GM13977 (cell line): ENCODE results near the gene EHF.

Experiments
- DNase-seq: peaks from one replicate; pipeline ENCODE4 v3.0.0; 2012; ENCODE audit warnings: low spot score
- in situ Hi-C: fragments of 300-500 bp; cut with MboI; formaldehyde crosslinking; loops from one replicate; pipeline ENCODE4 v1.12.0; 2022; ENCODE audit warnings: low sequenced_read_pairs, low pct_unique_long_range_greater_than_20kb, mixed read lengths, inconsistent platforms; ENCODE audit not compliant: unreplicated experiment
- TF ChIP-seq, protein P1 (sequence below): IDR thresholded peaks from 2 replicates; pipeline ENCODE4 v1.5.1; 2012; ENCODE audit warnings: mild to moderate bottlenecking, control low read depth; ENCODE audit not compliant: insufficient read depth; ENCODE audit errors: extremely low read depth, missing control alignments

The EHF gene

DNA sequence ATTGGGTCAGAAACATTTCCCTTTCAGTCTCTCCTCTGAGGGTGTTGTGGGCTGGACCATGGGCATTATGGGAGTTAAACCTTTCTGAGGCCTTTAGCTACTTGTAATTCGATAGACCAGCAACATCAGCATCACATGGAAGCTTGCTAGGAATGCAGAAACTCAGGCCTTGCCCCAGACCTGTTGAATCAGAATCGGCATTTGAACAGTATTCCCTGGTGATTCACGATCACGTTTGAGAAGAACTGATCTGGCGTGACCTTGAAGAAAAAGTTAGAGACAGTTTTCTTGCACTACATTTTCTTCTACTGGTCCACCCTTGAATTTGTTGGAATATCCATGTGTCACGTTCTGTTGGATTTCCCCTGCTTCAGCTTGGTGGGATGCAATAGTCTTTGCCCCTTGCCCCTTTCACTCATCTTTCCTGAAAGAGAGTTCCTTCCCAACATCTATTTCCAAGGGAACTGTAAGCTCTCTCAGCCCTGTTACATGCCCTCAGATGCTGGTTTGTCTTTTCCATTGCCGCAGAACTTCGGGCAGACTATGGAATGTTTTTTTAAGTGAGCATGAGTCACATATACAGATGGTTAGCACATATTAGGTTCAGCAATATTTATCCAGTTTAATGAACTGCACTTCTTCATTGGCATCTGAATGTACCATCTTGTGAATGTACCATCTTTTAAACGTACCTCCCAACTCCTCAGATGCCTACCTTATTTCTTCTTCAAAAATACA, 23.9 kb downstream of the EHF start:
- DNase-seq = no peak
- in situ Hi-C loops = no loop called here
- TF ChIP-seq, protein P1, sequence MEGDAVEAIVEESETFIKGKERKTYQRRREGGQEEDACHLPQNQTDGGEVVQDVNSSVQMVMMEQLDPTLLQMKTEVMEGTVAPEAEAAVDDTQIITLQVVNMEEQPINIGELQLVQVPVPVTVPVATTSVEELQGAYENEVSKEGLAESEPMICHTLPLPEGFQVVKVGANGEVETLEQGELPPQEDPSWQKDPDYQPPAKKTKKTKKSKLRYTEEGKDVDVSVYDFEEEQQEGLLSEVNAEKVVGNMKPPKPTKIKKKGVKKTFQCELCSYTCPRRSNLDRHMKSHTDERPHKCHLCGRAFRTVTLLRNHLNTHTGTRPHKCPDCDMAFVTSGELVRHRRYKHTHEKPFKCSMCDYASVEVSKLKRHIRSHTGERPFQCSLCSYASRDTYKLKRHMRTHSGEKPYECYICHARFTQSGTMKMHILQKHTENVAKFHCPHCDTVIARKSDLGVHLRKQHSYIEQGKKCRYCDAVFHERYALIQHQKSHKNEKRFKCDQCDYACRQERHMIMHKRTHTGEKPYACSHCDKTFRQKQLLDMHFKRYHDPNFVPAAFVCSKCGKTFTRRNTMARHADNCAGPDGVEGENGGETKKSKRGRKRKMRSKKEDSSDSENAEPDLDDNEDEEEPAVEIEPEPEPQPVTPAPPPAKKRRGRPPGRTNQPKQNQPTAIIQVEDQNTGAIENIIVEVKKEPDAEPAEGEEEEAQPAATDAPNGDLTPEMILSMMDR = no peak

DNA sequence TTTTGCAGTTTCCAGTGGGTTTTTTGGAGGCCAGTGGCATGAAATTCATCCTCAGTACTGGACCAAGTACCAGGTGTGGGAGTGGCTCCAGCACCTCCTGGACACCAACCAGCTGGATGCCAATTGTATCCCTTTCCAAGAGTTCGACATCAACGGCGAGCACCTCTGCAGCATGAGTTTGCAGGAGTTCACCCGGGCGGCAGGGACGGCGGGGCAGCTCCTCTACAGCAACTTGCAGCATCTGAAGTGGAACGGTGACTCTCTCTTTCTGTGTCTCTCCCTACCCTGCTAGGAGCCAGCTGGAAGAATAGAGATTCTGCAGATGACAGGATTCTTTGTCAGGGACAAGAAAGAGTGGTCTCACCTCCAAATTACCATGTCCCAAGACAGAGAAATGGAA, 25.5 kb downstream of the EHF start:
- in situ Hi-C loops = no loop called here
- DNase-seq = no peak
- TF ChIP-seq, protein P1 = no peak

DNA sequence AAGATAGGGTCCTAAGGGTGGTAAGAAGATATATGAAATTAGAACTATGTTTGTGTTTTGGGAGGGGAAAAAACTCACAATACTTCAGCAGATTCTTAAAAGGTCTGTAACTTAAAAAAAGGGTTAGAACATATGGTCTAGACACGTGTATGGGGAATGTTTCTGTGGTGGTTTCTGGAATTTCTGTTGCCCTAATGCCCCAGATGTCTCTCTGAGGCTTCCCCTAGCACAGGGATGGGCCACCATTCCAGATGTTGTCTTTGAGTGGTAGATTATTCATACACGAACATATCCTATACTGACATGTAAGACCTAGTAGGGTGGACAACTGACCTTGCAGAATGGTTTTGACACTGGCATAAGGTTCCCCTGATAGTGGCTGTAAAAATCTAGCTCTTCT, 26.2 kb downstream of the EHF start:
- in situ Hi-C loops = no loop called here
- TF ChIP-seq, protein P1 = no peak
- no peak for DNase-seq

DNA sequence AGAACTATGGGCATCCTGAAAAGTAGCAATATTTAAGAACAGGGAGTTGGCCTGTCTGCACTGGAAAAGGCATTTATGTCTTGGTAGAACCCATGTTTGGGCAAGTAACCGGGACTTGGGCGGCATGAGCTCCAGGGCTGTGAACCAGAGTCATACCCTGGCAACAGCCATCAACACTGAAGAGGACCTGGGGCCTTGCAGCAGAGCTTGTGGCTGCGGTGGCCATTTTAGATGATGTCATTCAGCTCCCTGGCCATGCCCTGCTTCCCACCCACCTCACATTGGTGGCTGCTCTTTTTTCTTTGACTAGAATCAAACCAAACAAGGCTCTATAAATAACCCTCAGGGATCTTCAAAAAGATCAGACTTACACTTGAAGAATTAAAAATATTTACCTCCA, 26.6 kb downstream of the EHF start:
- in situ Hi-C loops = no loop called here
- DNase-seq = no peak
- TF ChIP-seq, protein P1 = no peak

DNA sequence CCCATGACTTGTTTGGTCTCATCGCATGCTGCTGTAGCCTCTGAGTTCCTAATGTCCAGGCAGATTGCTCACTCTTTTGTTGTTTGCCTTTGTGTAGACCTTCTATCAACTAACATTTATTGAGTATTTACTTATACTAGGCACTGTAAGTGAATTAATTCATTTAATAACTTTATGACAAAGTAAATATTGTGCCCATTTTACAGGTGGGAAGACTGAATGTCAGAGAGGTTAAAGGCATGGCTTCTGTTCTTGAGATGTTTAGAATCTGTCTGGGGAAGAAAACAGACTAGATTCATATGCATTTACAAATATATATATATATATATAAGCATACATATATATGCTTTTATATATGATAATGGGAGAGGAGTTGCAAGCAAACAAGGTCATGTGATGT, 27.1 kb downstream of the EHF start:
- DNase-seq = no peak
- TF ChIP-seq, protein P1 = no peak
- in situ Hi-C loops = no loop called here

DNA sequence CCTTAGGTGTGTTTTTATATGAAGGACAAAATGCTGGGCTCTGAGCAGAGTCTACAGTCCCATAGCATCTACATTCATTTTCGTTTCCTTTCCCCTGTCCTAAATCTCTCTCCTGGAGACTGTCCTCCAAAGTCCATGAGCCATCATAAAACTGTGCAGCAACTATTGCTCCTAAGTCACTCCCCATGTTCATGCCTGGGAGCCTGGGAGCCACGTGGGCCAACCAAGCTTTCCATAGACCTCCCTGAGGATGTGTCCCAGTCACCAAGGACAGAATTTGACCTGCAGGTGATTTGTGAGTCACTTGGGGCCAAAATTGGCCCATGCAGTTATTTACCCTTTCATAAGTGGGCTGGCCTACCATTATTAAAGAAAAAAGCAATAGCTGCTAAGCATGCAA, 28.7 kb downstream of the EHF start:
- in situ Hi-C loops = no loop called here
- DNase-seq = no peak
- TF ChIP-seq, protein P1 = no peak
